ENCODE data around the gene PLXNB2.

DNA sequence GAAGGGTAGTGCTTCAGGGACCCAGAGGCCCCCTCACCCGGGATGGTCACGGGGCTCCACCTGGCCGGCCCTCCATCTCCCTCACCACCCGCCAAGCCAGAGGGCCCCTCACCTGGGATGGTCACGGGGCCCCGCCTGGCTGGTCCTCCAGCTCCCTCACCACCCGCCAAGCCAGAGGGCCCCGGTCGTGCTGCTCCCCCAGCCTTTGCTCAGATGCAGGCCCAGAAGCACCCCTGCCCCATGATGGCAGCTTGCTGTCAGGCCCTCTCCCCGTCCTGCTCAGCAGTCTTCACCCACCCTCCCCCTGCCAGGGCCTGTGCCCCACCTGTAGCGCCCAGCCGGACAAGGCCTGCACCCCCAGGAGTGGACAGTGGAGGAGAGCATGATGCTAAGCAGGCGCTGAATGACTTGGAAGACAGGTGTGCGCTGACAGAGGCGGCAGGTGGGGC lies 12.1 kb upstream of the PLXNB2 start:
- TF ChIP-seq EZH2 (optimal IDR thresholded peaks at IDR 0.05; ENCODE audit: low read depth, low read length) (no peak), EZH2phosphoT487 (IDR thresholded peaks at IDR 0.05; ENCODE audit: low read length) (no peak)
- TF ChIP-seq, protein P1, sequence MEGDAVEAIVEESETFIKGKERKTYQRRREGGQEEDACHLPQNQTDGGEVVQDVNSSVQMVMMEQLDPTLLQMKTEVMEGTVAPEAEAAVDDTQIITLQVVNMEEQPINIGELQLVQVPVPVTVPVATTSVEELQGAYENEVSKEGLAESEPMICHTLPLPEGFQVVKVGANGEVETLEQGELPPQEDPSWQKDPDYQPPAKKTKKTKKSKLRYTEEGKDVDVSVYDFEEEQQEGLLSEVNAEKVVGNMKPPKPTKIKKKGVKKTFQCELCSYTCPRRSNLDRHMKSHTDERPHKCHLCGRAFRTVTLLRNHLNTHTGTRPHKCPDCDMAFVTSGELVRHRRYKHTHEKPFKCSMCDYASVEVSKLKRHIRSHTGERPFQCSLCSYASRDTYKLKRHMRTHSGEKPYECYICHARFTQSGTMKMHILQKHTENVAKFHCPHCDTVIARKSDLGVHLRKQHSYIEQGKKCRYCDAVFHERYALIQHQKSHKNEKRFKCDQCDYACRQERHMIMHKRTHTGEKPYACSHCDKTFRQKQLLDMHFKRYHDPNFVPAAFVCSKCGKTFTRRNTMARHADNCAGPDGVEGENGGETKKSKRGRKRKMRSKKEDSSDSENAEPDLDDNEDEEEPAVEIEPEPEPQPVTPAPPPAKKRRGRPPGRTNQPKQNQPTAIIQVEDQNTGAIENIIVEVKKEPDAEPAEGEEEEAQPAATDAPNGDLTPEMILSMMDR (IDR thresholded peaks at IDR 0.05; ENCODE audit: low read length), result no peak
